Mucosa of stomach (tissue), 1 donor: ENCODE data around the gene CHM.
"Not testable (repeated sequence)": the region's sequence is repeated elsewhere in the genome, so short reads cannot be mapped to it uniquely, and the experiment has no call there.

ENCODE experiments used
- H3K27me3 ChIP-seq: one replicate; pipeline ENCODE4 v1.7.0; 2013; ENCODE audit warnings: mild to moderate bottlenecking, low read length; ENCODE audit not compliant: control insufficient read depth, insufficient read depth
- H3K36me3 ChIP-seq: one replicate; pipeline ENCODE4 v1.7.0; 2013; ENCODE audit warnings: low read length; ENCODE audit not compliant: control insufficient read depth, insufficient read depth
- H3K4me1 ChIP-seq: one replicate; pipeline ENCODE4 v1.7.0; 2013; ENCODE audit warnings: mild to moderate bottlenecking, low read length; ENCODE audit not compliant: control insufficient read depth, insufficient read depth
- H3K4me3 ChIP-seq: one replicate; pipeline ENCODE4 v1.7.0; 2013; ENCODE audit warnings: low read length
- H3K9ac ChIP-seq: one replicate; pipeline ENCODE4 v1.7.0; 2013; ENCODE audit warnings: mild to moderate bottlenecking, low read length, moderate library complexity
- H3K9me3 ChIP-seq: one replicate; pipeline ENCODE4 v1.7.0; 2013; ENCODE audit warnings: mild to moderate bottlenecking, low read length, moderate library complexity; ENCODE audit not compliant: control insufficient read depth
- donor health status: Pancreatic carcinoma.

The CHM gene

DNA sequence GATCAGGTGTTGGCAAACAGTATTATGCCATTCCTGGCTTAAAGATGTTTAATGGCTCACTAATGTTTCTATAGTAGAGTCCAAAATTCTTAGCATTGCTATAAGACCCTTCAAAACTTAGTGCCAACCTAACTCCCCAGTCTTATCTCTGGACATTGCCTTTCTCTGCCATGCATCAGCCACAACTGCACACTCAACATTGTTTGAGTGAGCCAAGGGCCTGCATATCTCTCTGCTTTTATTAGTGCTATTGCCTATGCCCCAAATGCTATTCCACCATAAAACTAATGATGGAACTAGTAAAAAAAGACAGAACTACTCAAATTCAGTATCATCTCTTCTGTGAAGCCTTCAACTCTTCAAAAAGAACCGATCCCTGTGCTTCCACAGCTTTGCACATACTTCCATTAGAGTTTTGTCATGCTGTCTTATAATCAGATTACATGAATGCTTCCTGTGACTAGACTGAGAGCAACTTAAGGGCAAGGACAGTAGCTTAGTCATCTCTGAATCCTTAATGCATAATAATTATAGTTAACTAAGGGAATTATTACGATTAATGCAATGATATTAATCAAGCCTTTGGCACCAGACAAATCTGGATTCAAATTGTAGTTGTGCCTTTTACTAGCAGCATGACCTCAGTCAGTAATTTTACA, 53.7 kb downstream of the CHM start:
- Histone ChIP-seq H3K36me3 (no peaks in the 10 kb centered on the region), H3K4me1 (peaks cover 14% of the 10 kb centered on the region), H3K4me3 (no peak overlapping the region), H3K9me3 (no peaks in the 10 kb centered on the region), H3K9ac (no peak overlapping the region), H3K27me3 (no peaks in the 10 kb centered on the region)

DNA sequence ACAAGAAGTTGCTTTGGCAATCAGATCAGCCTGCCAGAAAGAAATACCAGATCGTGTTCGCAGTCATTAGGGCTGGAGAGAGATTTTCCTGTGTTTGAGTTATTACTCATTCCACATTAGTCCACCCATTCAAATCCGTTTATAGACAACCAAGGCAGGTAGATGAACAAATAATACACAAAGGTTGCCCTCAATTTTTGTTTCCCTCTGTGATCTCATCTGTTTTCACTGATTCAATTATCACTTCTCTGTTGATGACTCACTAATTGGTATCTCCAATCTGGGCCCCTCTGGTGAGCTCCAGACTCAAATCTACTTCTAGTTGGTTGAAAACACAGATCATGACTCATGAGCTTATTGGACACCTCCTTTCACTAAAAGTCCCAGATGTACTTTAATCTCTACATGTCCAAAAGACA, 54.5 kb downstream of the CHM start:
- Histone ChIP-seq H3K27me3 (no peaks in the 10 kb centered on the region), H3K4me1 (peaks cover 14% of the 10 kb centered on the region), H3K36me3 (no peaks in the 10 kb centered on the region), H3K9me3 (no peaks in the 10 kb centered on the region), H3K9ac (no peak overlapping the region), H3K4me3 (no peak overlapping the region)

DNA sequence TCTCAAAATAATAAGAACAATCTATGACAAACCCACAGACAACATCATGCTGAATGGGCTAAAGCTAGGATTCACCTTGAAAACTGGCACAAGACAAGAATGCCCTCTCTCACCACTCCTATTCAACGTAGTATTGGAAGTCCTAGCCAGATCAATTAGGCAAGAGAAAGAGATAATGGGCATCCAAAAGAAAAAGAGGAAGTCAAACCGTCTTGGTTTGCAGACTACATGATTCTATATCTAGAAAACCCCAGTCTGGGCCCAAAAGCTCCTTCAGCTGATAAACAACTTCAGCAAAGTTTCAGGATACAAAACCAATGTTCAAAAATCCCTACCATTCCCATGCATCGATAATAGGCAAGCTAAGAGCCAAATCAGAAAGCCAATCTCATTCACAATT, 59.0 kb downstream of the CHM start:
- Histone ChIP-seq H3K4me3 (no peak overlapping the region), H3K9ac (no peak overlapping the region), H3K9me3 (no peaks in the 10 kb centered on the region), H3K27me3 (no peaks in the 10 kb centered on the region), H3K4me1 (peaks cover 7% of the 10 kb centered on the region), H3K36me3 (no peaks in the 10 kb centered on the region)

DNA sequence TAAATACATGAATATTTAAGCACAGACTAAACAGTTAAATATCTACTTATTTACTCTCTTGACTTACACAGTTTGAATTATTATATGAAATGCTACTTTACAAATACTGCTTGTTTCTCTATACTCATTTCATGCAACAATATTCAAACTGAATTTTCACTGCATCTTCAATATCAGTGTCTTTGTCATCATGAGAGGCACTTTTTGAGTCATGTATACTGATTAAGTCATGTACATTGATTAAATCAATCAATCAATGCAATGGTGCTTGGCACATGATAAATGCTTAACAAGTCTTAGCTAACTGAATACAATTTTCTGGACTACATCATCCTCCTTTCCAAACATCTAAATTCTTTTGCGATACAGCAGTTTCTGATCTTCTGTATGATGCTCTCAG, 67.1 kb downstream of the CHM start:
- no peak overlapping the region for H3K9ac ChIP-seq
- H3K36me3 ChIP-seq, result no peaks in the 10 kb centered on the region
- H3K4me3 ChIP-seq, result no peak overlapping the region
- H3K4me1 ChIP-seq, result no peaks in the 10 kb centered on the region
- H3K9me3 ChIP-seq, result no peaks in the 10 kb centered on the region
- H3K27me3 ChIP-seq, result no peaks in the 10 kb centered on the region

DNA sequence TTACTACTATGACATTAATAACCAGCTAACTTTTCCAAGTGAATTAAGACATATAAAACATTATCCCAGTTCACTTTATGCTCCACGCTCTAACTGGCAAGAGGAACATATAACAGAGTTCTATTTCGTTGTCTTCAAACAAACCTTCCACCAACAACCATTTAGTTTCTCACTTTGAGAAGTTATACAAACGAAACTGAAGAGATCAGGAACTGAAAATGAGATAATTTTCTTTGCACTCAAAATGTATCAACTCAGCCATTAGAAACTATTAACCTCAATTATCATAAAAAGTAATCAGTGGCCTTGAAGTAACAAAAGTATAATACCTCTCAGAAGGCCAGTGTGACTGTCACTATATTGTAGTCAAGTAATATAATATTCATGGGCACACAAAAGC, 70.1 kb downstream of the CHM start:
- Histone ChIP-seq H3K9me3 (no peaks in the 10 kb centered on the region), H3K9ac (no peak overlapping the region), H3K4me3 (no peak overlapping the region), H3K4me1 (no peaks in the 10 kb centered on the region), H3K36me3 (no peaks in the 10 kb centered on the region), H3K27me3 (no peaks in the 10 kb centered on the region)

DNA sequence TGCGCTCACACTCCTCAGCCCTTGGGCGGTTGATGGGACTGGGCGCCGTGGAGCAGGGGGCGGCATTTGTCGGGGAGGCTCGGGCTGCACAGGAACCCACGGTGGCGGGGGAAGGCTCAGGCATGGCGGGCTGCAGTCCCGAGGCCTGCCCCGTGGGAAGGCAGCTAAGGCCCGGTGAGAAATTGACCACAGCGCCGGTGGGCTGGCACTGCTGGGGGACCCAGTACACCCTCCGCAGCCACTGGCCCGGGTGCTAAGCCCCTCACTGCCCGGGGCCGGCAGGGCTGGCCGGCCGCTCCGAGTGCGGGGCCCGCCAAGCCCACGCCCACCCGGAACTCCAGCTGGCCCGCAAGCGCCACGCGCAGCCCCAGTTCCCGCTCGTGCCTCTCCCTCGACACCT, 75.0 kb downstream of the CHM start:
- H3K27me3 ChIP-seq, H3K9ac ChIP-seq, H3K9me3 ChIP-seq, H3K4me1 ChIP-seq, H3K36me3 ChIP-seq, H3K4me3 ChIP-seq: not testable (repeated sequence)

DNA sequence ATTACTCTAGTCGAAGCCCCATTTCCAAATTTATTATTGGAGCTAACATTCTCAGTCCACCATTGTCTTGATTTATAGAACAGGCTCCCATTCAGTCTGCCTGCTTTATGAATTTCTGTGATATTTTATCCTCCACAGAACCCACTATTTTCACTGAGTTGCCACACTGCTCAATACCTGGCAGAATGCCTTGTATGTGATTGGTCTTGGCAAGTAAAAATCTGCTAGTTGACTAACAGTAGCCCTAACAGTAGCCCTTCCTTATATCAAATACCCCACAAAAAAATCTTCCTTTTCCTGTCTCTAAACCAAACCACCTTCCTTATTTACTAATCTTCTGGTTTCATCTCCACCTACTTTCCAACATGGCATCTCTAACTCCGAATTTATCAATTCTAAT, 82.6 kb downstream of the CHM start:
- no peak overlapping the region for H3K4me3 ChIP-seq
- no peaks in the 10 kb centered on the region for H3K9me3 ChIP-seq
- no peaks in the 10 kb centered on the region for H3K36me3 ChIP-seq
- no peaks in the 10 kb centered on the region for H3K27me3 ChIP-seq
- no peak overlapping the region for H3K9ac ChIP-seq
- H3K4me1 ChIP-seq, result no peaks in the 10 kb centered on the region

DNA sequence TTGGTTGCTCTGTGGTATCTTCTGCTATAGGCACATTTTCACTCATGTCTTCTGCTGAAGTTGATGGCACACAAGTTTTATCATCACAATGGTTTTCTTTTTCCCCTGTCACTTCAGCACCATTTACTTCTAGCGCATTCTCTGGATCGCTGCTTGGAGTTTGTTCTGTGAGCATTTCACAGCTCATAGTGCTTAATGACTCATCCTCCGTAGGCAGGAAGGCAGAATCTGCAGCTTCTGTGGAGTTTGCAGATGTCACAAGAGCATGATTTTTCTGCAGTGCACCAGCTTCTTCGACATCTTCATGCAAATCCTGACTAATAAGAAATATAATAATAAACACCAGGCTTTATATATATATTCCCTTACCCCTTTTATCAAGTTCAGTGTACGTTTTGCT, 83.6 kb downstream of the CHM start:
- no peaks in the 10 kb centered on the region for H3K27me3 ChIP-seq
- no peaks in the 10 kb centered on the region for H3K36me3 ChIP-seq
- no peaks in the 10 kb centered on the region for H3K9me3 ChIP-seq
- no peaks in the 10 kb centered on the region for H3K4me1 ChIP-seq
- no peak overlapping the region for H3K4me3 ChIP-seq
- H3K9ac ChIP-seq, result no peak overlapping the region

DNA sequence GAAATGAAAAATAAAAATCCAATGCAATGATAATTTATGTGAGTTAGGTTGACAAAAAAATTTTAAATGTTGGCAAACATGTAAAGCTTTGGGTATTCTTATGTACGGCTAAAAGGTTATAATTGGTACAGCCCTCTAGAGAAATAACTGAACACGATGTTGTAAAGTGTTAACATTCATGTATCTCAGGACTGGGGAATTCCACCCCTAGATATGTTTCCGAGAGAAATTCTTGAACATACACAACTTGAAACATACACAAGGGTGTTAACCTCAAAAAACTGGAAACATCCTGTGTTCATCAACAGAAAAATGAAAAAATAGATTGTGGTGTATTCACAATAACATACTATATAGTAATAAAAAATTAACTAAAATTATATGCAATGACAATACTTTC, 91.8 kb downstream of the CHM start:
- H3K4me3 ChIP-seq, result no peak overlapping the region
- no peaks in the 10 kb centered on the region for H3K27me3 ChIP-seq
- no peaks in the 10 kb centered on the region for H3K4me1 ChIP-seq
- no peaks in the 10 kb centered on the region for H3K9me3 ChIP-seq
- no peak overlapping the region for H3K9ac ChIP-seq
- no peaks in the 10 kb centered on the region for H3K36me3 ChIP-seq

DNA sequence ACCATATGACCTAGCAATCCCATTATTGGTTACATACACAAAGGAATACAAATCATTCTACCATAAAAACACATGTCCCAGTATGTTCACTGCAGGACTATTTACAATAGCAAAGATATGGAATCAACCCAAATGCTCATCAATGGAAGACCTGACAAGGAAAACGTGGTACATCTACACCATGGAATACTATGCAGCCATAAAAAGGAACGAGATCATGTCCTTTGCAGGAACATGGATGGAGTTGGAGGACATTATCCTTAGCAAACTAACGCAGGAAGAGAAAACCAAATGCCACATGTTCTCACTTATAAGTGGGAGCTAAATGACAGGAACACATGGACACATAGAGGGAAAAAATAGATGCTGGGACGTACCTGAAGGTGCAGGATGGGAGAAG, 102.6 kb downstream of the CHM start:
- not testable (repeated sequence) for H3K9me3 ChIP-seq, H3K36me3 ChIP-seq, H3K4me3 ChIP-seq, H3K9ac ChIP-seq, H3K27me3 ChIP-seq, H3K4me1 ChIP-seq

DNA sequence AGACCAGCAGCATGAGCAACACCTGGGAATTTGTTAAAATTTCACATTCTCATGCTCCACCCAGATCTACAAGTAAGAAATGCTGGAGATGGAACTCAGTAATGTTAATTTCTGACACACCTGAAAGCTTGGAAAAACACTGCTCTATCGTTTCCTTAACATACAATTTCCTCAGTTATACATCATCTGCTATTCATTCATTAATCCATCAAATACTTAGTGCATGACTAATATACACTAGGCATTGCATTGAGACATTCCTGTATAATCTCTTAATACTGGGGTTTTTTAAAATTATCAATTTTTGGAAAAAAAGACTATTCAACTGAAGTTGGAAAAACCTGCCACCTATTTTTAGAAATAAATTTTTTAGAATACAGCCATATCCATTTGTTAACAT, 106.1 kb downstream of the CHM start:
- Histone ChIP-seq H3K9ac (no peak overlapping the region), H3K27me3 (no peaks in the 10 kb centered on the region), H3K4me1 (no peaks in the 10 kb centered on the region), H3K9me3 (no peaks in the 10 kb centered on the region), H3K36me3 (no peaks in the 10 kb centered on the region), H3K4me3 (no peak overlapping the region)

DNA sequence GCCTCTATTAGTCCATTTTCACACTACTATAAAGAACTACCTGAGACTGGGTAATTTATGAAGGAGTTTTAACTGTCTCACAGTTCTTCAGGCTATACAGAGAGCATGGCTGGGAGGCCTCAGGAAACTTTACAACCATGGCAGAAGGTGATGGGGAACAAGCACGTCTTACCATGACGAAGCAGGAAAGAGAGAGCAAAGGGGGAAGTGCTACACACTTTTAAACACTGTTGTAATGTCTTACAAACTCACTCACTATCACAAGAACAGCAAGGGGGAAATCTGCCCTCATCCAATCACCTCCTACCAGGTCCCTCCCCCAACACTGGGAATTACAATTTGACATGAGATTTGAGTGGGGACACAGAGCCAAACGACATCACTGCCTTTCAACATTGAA, 107.4 kb downstream of the CHM start:
- H3K4me1 ChIP-seq, H3K4me3 ChIP-seq, H3K9ac ChIP-seq, H3K36me3 ChIP-seq, H3K27me3 ChIP-seq, H3K9me3 ChIP-seq: not testable (repeated sequence)

DNA sequence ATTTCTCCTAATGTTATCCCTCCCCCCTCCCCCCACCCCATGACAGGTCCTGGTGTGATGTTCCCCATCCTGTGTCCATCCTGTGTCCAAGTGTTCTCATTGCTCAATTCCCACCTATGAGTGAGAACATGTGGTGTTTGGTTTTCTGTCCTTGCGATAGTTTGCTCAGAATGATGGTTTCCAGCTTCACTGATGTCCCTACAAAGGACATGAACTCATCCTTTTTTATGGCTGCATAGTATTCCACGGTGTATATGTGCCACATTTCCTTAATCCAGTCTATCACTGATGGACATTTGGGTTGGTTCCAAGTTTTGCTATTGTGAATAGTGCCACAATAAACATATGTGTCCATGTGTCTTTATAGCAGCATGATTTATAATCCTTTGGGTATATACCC, 113.0 kb downstream of the CHM start:
- H3K4me1 ChIP-seq, H3K4me3 ChIP-seq, H3K9ac ChIP-seq, H3K9me3 ChIP-seq, H3K36me3 ChIP-seq, H3K27me3 ChIP-seq: not testable (repeated sequence)
